Endothelial cell of umbilical vein (primary cell): ENCODE results near the gene ASAP2. TPM values are rescaled to one million over a fixed set of nuclear protein-coding genes. Genes with fewer than 3 reads are reported as not detected.

Experiments
- BruUV-seq: library from RNA; stranded (reverse); fragments of 400-500 nt; replicated peaks from 2 replicates; lab custom pipeline; 2021; lab: Mats Ljungman, UMichigan
- CTCF ChIA-PET: fragments of 300-600, 350-600 bp; sonication (Branson Sonifier 250); formaldehyde crosslinking; loops from one replicate; lab custom pipeline; 2021; ENCODE audit warnings: antibody characterized with exemption, inconsistent platforms; lab: Charles Lee
- POLR2A ChIA-PET: fragments of 300-600, 350-600 bp; sonication (Branson Sonifier 250); formaldehyde crosslinking; loops from one replicate; lab custom pipeline; 2021; ENCODE audit warnings: antibody characterized with exemption, inconsistent platforms; lab: Charles Lee
- DNase-seq: peaks from one replicate; pipeline ENCODE4 v3.0.0-alpha.2; 2011; ENCODE audit warnings: low read depth, low spot score
- FAIRE-seq: peaks from 2 replicates; lab custom pipeline; 2011; peaks lifted over from hg19 to GRCh38; lab: Jason Lieb, UNC
- H2AFZ ChIP-seq: 2 replicates; pipeline ENCODE4 v1.6.0; 2012; ENCODE audit warnings: low read depth, low read length, control low read depth, inconsistent platforms
- H3K27ac ChIP-seq: 2 replicates; pipeline ENCODE4 v1.5.1; 2011; ENCODE audit warnings: low read depth, mild to moderate bottlenecking, control low read depth, low read length, moderate library complexity; ENCODE audit not compliant: insufficient read depth
- H3K27me3 ChIP-seq, 2 experiments: 2 replicates each; pipeline versions ENCODE4 v1.6.0 to v1.6.1; 2011; ENCODE audit warnings: low read length in 2 of 2, mixed read lengths in 1 of 2; ENCODE audit not compliant: control insufficient read depth in 2 of 2, insufficient read depth in 2 of 2
- H3K36me3 ChIP-seq, 2 experiments: 2 replicates in 1 of 2; 3 replicates in 1 of 2; pipeline ENCODE4 v1.5.1; 2011; ENCODE audit warnings: low read length in 2 of 2, mild to moderate bottlenecking in 1 of 2, moderate library complexity in 1 of 2; ENCODE audit not compliant: control insufficient read depth in 2 of 2, insufficient read depth in 2 of 2; ENCODE audit errors: extremely low read depth in 1 of 2
- H3K4me1 ChIP-seq: 3 replicates; pipeline ENCODE4 v1.5.1; 2011; ENCODE audit warnings: mild to moderate bottlenecking, low read length; ENCODE audit not compliant: control insufficient read depth, insufficient read depth; ENCODE audit errors: extremely low read depth
- H3K4me2 ChIP-seq: 2 replicates; pipeline ENCODE4 v1.6.1; 2011; ENCODE audit warnings: low read length, control low read depth, mixed read lengths; ENCODE audit not compliant: insufficient read depth
- H3K4me3 ChIP-seq, 3 experiments: fragments of 200-600 bp in 1 of 3; sonication (generic), shearing (Covaris generic) in 1 of 3; replicated peaks in 1 of 3; 2 replicates each; pipeline ENCODE4 v1.5.1; 2011 to 2016; ENCODE audit warnings: control low read depth in 3 of 3, low read length in 3 of 3, mild to moderate bottlenecking in 2 of 3, inconsistent platforms in 1 of 3, low read depth in 1 of 3, moderate library complexity in 1 of 3; ENCODE audit not compliant: insufficient read depth in 1 of 3
- H3K79me2 ChIP-seq: 2 replicates; pipeline ENCODE4 v1.6.0; 2012; ENCODE audit warnings: low read length, inconsistent platforms; ENCODE audit not compliant: control insufficient read depth, insufficient read depth
- H3K9ac ChIP-seq: replicated peaks from 2 replicates; pipeline ENCODE3; 2011; ENCODE audit warnings: low read length, control low read depth; ENCODE audit not compliant: insufficient read depth; ENCODE audit errors: extremely low read depth
- H3K9me1 ChIP-seq: replicated peaks from 3 replicates; pipeline ENCODE4 v1.6.0; 2011; ENCODE audit warnings: mild to moderate bottlenecking, low read length; ENCODE audit not compliant: control insufficient read depth, insufficient read depth; ENCODE audit errors: extremely low read depth
- H3K9me3 ChIP-seq: replicated peaks from 2 replicates; pipeline ENCODE4 v1.5.1; 2012; ENCODE audit warnings: low read length, inconsistent platforms; ENCODE audit not compliant: control insufficient read depth, insufficient read depth
- H4K20me1 ChIP-seq: replicated peaks from 2 replicates; pipeline ENCODE3; 2011; ENCODE audit warnings: mild to moderate bottlenecking, low read length; ENCODE audit not compliant: control insufficient read depth, insufficient read depth; ENCODE audit errors: extremely low read depth
- MYC ChIP-seq: IDR thresholded peaks from one replicate; pipeline ENCODE4 v1.6.1; 2011; ENCODE audit warnings: mild to moderate bottlenecking, low read depth, low read length
- POLR2A ChIP-seq: IDR thresholded peaks from 2 replicates; pipeline ENCODE4 v1.6.1; 2012; ENCODE audit warnings: low read depth, mild to moderate bottlenecking, control low read depth, low read length
- dilution Hi-C: fragments of 300-500 bp; cut with MboI; formaldehyde crosslinking; loops from one replicate; pipeline ENCODE4 v1.15.0; 2019; ENCODE audit warnings: low sequenced_read_pairs; ENCODE audit not compliant: extremely low pct_ligation_motif_present
- intact Hi-C: fragments of 100-400 bp; cut with micrococcal nuclease; formaldehyde crosslinking; loops from one replicate; pipeline ENCODE4 v1.10.0; 2022
- polyA plus RNA-seq, 4 experiments: library from polyadenylated mRNA; depleted of rRNA in 3 of 4; stranded (reverse) in 3 of 4; unstranded in 1 of 4; fragments of >200 nt; gene quantifications; 2 replicates each; pipeline versions ENCODE4 v1.2.1 to v1.2.3, GENCODE V29; 2011 to 2012; ENCODE audit warnings: missing spikeins in 1 of 4
- total RNA-seq: library from RNA; stranded (reverse); gene quantifications from 2 replicates; pipeline ENCODE4 v1.2.3, GENCODE V29; 2021
- TF ChIP-seq, protein P1 (sequence below), 2 donors: IDR thresholded peaks; 1 replicate in 1 of 2; 2 replicates in 1 of 2; pipeline ENCODE4 v1.5.1; 2011; ENCODE audit warnings: low read length in 2 of 2, mild to moderate bottlenecking in 2 of 2, moderate library complexity in 2 of 2, control low read depth in 1 of 2, inconsistent platforms in 1 of 2, low read depth in 1 of 2; ENCODE audit not compliant: insufficient read depth in 1 of 2; ENCODE audit errors: extremely low read depth in 1 of 2

Gene ASAP2
- total and polyA plus RNA-seq, 2 donors (not counting 3 experiments of a cell fraction or from before 2014, with no cell fraction given): 31.1 to 79.2 TPM

DNA sequence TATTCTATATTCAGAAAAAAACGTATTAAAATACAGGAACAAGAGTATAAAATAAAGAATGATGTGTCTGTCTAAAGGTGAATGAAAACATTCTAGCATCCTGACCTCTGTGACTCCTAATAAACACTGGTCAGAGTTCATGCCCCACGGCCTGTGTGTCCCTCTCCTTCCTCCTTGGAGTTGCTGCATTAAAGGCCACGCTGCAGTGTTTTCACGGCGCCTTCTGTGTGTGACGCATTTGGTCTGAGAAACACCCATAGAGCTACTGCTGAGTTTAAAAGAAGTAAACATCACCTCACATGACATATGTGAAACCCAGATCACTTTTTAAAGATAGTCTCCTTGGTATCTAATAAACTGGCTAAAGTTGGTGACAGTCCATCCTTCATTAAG is 126.2 kb downstream of the ASAP2 start:
- Histone ChIP-seq H3K9ac (no peak overlapping the region), H3K36me3 (peaks cover 17% of the 10 kb centered on the region in 2 experiments), H3K27me3 (no peaks in the 10 kb centered on the region), H4K20me1 (no peaks in the 10 kb centered on the region), H3K4me1 (peaks cover 18% of the 10 kb centered on the region), H3K79me2 (peaks cover 7% of the 10 kb centered on the region), H3K4me2 (no peak overlapping the region), H3K27ac (no peak overlapping the region), H3K9me1 (no peaks in the 10 kb centered on the region), H3K4me3 (no peak overlapping the region), H3K9me3 (no peaks in the 10 kb centered on the region), H2AFZ (no peak overlapping the region)
- ChIA-PET POLR2A (interaction anchor here (0.5 kb wide), 1 partner anchor 59 kb away, joined by 3 read pairs; no protein-coding TSS in a partner anchor), CTCF (interaction anchor here (0.6 to 3.5 kb wide), 27 partner anchors 9 to 190 kb away, joined by 3 to 57 read pairs (median 4); partner anchors contain the start of gene ASAP2)
- DNase-seq (no peak), FAIRE-seq (no peak)
- dilution Hi-C loops: no loop called here
- no TSS peak for BruUV-seq
- TF ChIP-seq MYC: no peak
- intact Hi-C loops: loop anchor here (1.0 to 2.0 kb wide), 4 partner anchors 46 to 191 kb away; partner anchors contain the start of gene ASAP2

DNA sequence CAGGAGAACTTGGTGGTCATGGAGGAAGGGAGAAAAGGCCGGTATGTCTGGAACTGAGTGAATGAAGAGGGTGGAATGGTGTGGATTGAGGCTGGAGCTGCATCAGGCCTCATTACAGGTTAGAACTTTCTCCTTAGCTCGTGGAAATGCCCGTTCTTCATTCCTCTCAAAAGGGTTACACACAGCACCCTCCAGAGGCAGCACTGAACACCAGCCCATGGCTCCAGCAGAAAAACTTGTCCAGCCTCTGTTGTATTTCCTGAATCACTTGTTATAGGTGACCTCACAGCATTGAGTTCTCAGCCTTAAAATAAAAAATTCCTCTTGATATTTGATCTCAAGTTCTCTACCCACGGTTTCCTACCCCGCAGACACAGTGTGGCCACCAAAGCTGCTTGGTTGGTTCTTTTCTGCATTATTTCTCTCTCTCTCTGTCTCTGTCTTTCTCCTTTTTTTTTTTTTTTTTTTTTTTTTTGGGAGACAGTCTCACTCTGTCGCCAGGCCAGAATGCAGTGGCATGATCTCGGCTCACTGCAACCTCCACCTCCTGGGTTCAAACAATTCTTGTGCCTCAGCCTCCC is 127.1 kb downstream of the ASAP2 start:
- H3K36me3 ChIP-seq: peaks cover 15 to 24% of the 10 kb centered on the region in 2 experiments
- peaks cover 4% of the 10 kb centered on the region for H3K79me2 ChIP-seq
- H3K9me3 ChIP-seq: no peaks in the 10 kb centered on the region
- H3K4me2 ChIP-seq: no peak overlapping the region
- H3K27ac ChIP-seq: peak overlapping the region; percentile 18
- TF ChIP-seq, protein P1, sequence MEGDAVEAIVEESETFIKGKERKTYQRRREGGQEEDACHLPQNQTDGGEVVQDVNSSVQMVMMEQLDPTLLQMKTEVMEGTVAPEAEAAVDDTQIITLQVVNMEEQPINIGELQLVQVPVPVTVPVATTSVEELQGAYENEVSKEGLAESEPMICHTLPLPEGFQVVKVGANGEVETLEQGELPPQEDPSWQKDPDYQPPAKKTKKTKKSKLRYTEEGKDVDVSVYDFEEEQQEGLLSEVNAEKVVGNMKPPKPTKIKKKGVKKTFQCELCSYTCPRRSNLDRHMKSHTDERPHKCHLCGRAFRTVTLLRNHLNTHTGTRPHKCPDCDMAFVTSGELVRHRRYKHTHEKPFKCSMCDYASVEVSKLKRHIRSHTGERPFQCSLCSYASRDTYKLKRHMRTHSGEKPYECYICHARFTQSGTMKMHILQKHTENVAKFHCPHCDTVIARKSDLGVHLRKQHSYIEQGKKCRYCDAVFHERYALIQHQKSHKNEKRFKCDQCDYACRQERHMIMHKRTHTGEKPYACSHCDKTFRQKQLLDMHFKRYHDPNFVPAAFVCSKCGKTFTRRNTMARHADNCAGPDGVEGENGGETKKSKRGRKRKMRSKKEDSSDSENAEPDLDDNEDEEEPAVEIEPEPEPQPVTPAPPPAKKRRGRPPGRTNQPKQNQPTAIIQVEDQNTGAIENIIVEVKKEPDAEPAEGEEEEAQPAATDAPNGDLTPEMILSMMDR (IDR thresholded peaks at IDR 0.05; ENCODE audit: extremely low read depth in 1 of 2, insufficient read depth in 1 of 2, low read depth in 1 of 2, low read length in 2 of 2): peak; percentile 63 to 75
- no peak for TF ChIP-seq POLR2A
- peaks cover 10% of the 10 kb centered on the region for H3K4me1 ChIP-seq
- BruUV-seq: no TSS peak
- DNase-seq (peak; percentile 84), FAIRE-seq (peak; percentile 85)
- H3K27me3 ChIP-seq: no peaks in the 10 kb centered on the region
- CTCF ChIA-PET: interaction anchor here (0.6 to 3.5 kb wide), 28 partner anchors 8 to 194 kb away, joined by 3 to 57 read pairs (median 4); partner anchors contain the start of gene ASAP2
- no peaks in the 10 kb centered on the region for H4K20me1 ChIP-seq
- H2AFZ ChIP-seq: no peak overlapping the region
- POLR2A ChIA-PET: interaction anchor here (0.5 to 0.7 kb wide), 3 partner anchors 59 to 196 kb away, joined by 3 to 7 read pairs (median 6); no protein-coding TSS in a partner anchor
- H3K9me1 ChIP-seq: no peaks in the 10 kb centered on the region
- intact Hi-C loops (loop anchor here (1.0 to 2.0 kb wide), 4 partner anchors 47 to 191 kb away; partner anchors contain the start of gene ASAP2), dilution Hi-C loops (no loop called here)
- H3K4me3 ChIP-seq: no peak overlapping the region
- no peak overlapping the region for H3K9ac ChIP-seq
